Measurements from ENCODE around the gene SMIM32.

- no peak for TF ChIP-seq EZH2phosphoT487 (IDR thresholded peaks at IDR 0.05; ENCODE audit: borderline replicate concordance)
- TF ChIP-seq CTCF (conservative IDR thresholded peaks at IDR 0.05; ENCODE audit: low read length): no peak
These were observed 26.1 kb downstream of the SMIM32 start for GRCh38 chr5:136166909-136167308.

All from Loucy (cell line).